ENCODE results near the gene SLCO4A1.

DNA sequence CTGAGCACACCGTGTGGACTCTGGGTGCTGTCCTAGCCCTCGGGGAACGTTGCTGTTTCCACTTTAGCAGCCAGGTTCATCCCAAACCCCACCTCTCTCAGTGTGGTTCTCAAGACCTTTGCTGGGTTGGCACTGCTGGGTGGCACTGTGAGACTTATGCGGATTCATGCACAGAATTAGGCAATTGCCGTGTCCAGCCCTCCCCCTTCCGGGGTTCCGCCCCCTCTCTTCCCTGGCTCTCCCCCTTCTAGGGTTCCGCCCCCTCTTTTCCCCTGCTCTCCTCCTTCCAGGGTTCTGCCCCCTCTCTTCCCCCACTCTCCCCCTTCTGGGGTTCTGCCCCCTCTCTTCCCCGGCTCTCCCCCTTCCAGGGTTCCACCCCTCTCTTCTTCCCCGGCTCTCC lies 39.8 kb upstream of the SLCO4A1 start:
- TF ChIP-seq, protein P1, sequence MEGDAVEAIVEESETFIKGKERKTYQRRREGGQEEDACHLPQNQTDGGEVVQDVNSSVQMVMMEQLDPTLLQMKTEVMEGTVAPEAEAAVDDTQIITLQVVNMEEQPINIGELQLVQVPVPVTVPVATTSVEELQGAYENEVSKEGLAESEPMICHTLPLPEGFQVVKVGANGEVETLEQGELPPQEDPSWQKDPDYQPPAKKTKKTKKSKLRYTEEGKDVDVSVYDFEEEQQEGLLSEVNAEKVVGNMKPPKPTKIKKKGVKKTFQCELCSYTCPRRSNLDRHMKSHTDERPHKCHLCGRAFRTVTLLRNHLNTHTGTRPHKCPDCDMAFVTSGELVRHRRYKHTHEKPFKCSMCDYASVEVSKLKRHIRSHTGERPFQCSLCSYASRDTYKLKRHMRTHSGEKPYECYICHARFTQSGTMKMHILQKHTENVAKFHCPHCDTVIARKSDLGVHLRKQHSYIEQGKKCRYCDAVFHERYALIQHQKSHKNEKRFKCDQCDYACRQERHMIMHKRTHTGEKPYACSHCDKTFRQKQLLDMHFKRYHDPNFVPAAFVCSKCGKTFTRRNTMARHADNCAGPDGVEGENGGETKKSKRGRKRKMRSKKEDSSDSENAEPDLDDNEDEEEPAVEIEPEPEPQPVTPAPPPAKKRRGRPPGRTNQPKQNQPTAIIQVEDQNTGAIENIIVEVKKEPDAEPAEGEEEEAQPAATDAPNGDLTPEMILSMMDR (IDR thresholded peaks at IDR 0.05; ENCODE audit: poor library complexity), result no peak
- no peak for TF ChIP-seq EZH2 (IDR thresholded peaks at IDR 0.05; ENCODE audit: borderline replicate concordance)
